Ramos (cell line): ENCODE measurements around the gene LIN54.

Source experiments
- in situ Hi-C: fragments of 300-500 bp; cut with MboI; formaldehyde crosslinking; loops from one replicate; pipeline ENCODE4 v1.14.3; 2022; ENCODE audit warnings: low sequenced_read_pairs; ENCODE audit not compliant: unreplicated experiment

The LIN54 gene

DNA sequence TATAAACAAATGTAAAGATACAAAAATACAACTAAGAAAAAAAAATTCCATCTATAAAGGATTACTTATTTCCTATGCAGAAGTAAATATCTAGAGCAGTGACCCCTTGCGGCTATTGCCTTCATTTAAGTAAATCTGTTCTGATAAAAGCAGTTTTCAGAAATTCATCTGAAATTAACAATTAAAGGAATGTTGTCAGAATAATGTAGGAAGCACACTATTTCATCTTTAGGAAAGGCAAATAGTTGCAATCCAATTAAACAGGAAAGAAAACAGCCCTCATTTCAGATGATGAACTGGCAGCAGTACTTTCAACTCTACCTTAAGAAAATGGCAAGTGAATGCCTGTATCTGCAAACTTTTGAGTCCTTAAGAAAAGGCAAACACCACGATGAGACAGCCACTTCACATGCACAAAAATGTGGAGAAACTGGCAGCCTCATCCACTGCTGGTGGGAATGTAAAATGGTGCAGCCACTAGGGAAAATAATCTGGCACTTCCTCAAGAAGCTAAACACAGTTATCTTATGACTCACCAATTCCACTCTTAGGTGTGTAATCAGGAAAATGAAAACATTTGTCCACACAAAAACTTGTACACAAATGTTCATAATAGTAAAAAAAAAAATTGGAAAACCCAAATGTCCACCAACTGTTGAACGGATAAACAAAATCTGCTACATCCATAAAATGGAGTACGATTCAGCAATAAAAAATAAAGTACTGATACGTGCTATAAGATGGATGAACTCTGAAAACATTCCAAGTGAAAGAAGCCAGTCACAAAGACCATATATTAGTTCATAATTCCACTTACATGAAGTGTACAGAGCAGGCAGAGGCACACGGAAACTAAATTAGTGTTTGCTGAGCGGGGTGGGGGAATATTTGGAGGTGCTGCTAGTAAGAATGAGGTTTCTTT lies 112.0 kb downstream of the LIN54 start:
- in situ Hi-C loops = loop anchor here (25.0 kb wide), 1 partner anchor 389 kb away; the partner anchor contains the start of gene COQ2

- in situ Hi-C loops = loop anchor here (25.0 kb wide), 1 partner anchor 391 kb away; the partner anchor contains the start of gene COQ2
Measured at GRCh38 chr4:82896755-82897154, 113.9 kb downstream of the LIN54 start.

GRCh38 chr4:82893942-82894341 lies 116.7 kb downstream of the LIN54 start:
- in situ Hi-C loops = loop anchor here (25.0 kb wide), 1 partner anchor 393 kb away; the partner anchor contains the start of gene COQ2

DNA sequence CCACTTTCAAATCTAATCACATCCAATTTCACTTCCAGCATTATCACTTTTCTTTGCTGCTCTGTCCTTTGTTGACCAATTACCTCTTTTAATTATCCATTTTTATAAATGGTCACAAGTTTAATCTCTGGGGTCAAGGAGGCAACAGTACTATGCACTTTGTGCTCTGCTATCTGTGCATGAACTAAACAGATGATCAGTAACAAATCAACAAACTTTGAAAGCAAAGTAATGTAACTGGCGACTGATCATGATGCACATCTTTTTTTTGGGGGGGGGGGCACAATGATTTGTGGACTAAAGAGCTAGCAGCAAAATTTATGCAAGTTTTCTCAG lies 118.2 kb downstream of the LIN54 start:
- in situ Hi-C loops = loop anchor here (25.0 kb wide), 1 partner anchor 395 kb away; the partner anchor contains the start of gene COQ2

- in situ Hi-C loops = loop anchor here (25.0 kb wide), 1 partner anchor 395 kb away; the partner anchor contains the start of gene COQ2
Measured at GRCh38 chr4:82891707-82892466, 118.7 kb downstream of the LIN54 start.

DNA sequence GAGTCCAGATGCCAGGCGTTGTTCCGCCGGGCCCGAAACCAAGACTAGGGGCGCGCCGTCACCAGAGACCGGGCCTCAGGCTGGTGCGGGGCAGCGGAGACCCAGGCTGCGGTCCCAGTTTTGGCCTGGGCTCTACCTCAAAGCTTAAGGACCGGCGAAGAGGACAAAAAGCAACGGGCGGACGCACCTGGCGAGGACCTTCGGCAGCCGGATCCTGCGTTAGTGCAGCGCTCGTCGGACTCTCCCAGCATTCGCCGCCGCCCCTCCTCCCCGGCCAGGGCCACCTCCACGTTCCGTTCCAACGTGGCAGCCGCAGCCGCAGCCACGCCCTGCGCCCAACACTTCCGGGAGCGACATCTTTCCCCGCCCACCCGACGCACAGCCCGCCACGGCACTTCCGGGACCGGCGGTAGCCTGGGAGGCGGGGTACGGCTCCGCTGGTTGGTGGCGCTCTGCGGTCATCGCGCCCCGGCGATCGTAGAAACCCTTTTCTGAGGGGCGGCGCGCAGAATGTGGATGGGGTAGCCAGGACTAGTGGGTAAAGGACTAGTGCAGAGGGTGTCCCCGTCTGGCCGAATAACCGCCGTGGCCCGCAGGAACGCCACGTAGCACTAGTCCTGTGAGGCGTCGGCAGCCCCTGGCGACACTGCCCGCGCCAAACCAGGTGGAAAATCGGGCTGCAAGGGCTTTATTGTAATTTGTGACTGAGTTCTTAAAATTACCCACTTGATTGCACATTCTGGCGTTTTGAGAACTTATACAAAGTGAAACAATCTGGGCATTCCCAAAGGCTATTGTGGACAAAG lies 119.5 kb downstream of the LIN54 start, which contains the start of gene SEC31A:
TSS of gene SEC31A (minus strand) at position 253 of the 806 bp plus-strand sequence. CDS start 9,217 bp downstream, outside the sequence.
- in situ Hi-C loops = loop anchor here (25.0 kb wide), 1 partner anchor 396 kb away; the partner anchor contains the start of gene COQ2

DNA sequence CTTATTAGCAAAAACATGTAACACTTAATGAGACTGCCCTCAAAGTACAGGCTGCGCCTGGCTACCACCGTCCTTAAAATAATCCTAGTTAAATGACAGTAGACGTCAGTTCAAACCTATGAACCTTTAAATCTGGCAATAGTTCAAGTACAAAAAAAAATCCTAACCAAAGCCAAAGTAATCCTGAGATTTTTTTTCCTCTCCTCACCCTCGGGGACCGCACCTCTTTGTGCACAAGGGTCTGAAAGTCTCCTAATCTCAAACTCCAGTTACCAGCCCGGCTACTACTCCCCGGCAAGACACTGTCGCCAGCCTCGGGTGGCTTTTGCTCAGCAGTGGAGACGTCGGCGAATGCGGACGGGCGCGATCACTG lies 120.1 kb downstream of the LIN54 start:
- in situ Hi-C loops = loop anchor here (25.0 kb wide), 1 partner anchor 397 kb away; the partner anchor contains the start of gene COQ2

DNA sequence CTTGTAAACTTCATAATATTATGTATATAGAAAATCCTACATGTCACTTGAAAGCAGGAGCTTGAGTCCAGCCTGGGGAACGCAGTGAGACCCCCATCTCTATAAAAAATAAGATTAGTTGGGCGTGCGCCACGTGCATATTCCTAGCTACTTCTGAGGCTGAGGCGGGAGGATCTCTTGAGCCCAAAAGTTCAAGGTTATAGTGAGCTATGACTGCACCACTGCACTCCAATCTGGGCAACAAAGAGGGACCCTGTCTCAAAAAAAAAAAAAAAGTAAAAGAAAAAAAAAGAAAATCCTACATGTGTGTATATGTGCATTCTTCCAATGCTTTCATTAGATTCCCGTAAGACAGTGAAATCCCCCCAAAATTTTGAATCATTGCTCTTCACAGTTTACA lies 121.3 kb downstream of the LIN54 start:
- in situ Hi-C loops = loop anchor here (25.0 kb wide), 1 partner anchor 398 kb away; the partner anchor contains the start of gene COQ2

GRCh38 chr4:82886147-82886942 lies 124.3 kb downstream of the LIN54 start:
- in situ Hi-C loops = loop anchor here (25.0 kb wide), 1 partner anchor 401 kb away; the partner anchor contains the start of gene COQ2

GRCh38 chr4:82885410-82885809 lies 125.2 kb downstream of the LIN54 start:
- in situ Hi-C loops = loop anchor here (25.0 kb wide), 1 partner anchor 402 kb away; the partner anchor contains the start of gene COQ2
